ENCODE data around the gene RBMS3.

The RBMS3 gene

DNA sequence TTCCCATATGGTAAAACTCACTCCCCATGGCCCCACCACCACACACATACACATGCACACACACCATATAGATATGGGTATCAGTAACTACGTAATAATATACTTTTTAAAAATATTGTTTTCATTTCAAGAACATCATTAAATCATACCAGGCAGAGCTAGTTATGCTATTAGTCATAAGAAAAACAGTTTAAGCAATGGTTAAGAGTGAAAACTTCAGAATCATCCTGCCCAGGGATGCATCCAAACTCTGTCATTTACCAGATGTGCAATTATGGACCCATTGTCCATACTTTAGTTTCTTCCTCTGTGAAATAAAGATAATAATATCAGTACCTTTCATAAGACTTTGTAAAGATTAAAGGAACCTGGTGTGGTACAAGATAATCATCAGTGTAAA is 608.3 kb downstream of the RBMS3 start:
- DNase-seq (ENCODE audit: low read depth), result peak; percentile 53

DNA sequence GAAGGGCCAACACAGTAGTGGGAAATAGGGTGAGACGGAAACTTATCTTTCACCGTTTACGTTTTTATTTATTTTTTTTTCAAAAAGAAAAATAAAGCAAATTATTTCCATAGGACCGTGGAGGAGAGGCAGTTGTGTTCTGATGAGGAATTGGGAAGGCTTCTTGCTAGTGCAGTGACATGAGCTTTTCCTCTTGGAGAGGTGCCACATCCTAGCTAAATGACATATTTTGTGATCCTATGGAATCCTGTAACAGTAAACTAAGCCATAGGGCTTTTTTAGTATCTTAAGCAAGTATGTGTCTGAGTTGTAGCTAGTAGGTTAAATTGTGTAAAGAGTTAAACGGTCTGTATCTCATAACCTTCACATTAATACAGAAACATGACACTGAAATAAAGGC is 609.9 kb downstream of the RBMS3 start:
- no peak for DNase-seq (ENCODE audit: low read depth)

DNA sequence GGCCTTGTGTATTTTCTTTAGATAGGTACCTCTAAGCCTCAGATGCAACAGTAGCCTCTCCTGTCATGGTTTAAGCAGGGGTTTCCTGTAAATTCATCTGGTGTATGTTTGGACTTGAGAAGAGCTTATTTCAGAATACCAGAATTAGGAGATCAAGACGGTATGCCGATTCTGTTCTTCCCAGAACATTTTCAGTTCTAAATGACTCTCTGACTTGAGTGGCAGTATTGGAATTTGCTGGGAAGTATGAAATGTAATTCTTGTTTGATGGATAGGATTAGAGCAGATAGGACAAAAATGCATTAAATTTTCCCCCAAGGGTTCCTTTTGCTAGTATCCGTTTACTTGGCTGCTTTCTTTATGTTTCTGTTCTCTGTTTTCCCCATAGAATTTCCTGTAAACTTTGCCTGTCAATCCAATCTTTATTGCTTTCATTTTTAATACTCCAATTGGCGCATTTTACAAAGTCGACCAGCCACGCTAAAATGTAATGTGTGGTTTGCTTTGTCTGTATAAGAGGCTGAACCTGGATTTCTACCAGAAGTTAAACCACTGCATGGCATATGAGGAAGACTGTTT is 612.2 kb downstream of the RBMS3 start:
- DNase-seq (ENCODE audit: low read depth), result peak; percentile 7

GRCh38 chr3:29896856-29897255 is 616.0 kb downstream of the RBMS3 start:
- DNase-seq (ENCODE audit: low read depth), result no peak

- DNase-seq (ENCODE audit: low read depth), result no peak
Measured at GRCh38 chr3:29898171-29898965, 617.5 kb downstream of the RBMS3 start.

DNA sequence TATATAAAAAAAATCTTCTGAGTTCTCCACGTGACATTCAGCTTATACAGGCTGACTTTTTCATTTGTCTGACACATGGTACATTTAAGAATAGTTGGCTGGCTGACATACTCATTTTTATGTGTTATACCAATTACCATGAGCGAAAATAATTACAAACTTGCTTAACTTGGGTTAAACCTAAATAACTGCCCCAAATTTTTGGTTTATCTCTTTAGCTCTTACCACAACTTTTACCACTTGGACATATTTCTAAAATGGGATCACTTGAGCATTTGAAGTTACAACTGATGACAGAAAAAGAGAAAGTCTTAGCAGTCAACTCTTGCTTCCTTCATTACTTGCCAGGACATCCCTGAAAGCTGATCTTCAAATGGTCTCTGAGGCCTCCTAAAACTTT is 618.1 kb downstream of the RBMS3 start:
- no peak for DNase-seq (ENCODE audit: low read depth)

DNA sequence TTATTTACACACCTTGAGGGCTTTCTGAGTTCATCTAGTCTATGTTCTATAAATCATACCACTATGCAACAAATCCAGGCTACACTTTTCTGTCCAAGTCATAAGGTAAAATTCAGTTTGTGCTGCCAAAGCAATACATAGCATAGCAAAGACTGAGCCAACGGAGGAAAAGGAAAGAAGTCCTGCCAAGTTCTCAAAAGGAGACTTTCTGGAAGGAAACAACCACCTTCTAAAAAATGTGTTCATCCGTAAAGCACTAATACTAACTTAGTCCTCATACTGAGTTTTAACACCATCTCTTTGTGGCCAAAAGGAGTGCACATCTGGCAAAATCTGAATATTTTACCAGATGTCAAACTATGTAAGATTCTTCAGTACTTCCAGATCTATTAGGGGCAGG is 620.2 kb downstream of the RBMS3 start:
- DNase-seq (ENCODE audit: low read depth), result peak; percentile 15

GRCh38 chr3:29903600-29903999 is 622.7 kb downstream of the RBMS3 start:
- DNase-seq (ENCODE audit: low read depth), result no peak

GRCh38 chr3:29906906-29907305 is 626.0 kb downstream of the RBMS3 start:
- DNase-seq (ENCODE audit: low read depth), result no peak

DNA sequence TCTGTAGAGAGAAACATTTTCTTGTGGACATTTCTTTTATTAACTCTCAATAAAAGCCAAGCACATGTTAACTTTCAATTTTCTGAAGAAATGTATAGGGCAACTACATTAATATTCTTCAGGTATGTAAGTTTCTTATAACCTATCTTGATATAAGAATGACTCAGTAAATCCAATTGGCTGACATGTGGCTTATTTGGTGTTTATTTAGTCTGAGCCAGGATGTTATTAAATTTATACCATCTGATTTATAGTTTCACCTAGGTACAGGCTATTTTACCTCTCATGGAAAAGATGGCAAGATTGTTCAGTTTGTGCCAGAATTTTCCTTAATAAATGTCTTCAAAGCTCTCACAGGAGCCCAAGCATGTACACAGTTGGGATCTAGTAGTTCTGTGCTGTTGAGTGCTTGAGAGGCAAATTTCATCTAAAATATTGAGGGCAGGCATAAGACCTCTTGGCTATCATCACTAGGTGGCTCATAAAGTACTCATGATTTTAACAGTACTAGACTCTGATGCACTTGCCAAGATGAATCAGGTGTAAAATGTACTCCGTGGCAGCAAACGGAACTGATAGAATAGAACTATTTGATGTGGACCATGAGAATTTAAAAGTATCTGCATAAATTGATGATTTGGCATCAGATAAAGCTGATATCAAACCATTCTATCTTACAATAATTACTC is 631.9 kb downstream of the RBMS3 start:
- no peak for DNase-seq (ENCODE audit: low read depth)

DNA sequence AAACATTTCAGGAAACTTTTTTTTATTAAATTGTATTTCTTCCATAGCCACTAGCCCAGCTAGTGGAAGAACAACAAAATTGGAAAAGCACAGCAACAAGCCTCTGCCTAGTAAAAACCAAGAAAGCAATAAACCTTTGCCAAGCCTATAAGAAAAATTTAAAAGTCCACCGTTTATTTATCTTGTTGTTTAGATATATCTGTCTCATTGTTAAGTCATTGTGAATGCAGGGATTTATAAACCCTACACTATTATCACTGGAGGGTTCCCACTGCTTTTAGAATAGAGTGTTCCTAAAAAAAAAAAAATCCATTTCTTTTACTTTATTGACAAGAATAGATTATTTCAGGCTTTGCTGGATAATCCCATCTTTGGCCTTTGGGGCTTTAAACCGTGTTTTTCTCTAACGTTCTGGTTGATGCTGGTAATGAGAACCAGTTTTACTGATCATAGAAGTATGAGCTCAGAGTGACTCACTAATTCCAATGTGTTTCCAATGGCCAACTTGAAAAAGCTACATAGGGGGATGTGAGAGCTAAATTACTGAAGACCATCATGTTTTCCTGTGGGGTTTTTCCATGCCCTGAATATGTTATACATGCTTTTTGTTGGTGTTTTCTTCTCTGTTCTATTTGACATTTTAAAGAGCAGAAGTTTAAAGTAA is 634.1 kb downstream of the RBMS3 start:
- peak; percentile 82 for DNase-seq (ENCODE audit: low read depth)

GRCh38 chr3:29919571-29919970 is 638.7 kb downstream of the RBMS3 start:
- DNase-seq (ENCODE audit: low read depth), result no peak

GRCh38 chr3:29922992-29923746 is 642.3 kb downstream of the RBMS3 start:
- peak; percentile 91 for DNase-seq (ENCODE audit: low read depth)

DNA sequence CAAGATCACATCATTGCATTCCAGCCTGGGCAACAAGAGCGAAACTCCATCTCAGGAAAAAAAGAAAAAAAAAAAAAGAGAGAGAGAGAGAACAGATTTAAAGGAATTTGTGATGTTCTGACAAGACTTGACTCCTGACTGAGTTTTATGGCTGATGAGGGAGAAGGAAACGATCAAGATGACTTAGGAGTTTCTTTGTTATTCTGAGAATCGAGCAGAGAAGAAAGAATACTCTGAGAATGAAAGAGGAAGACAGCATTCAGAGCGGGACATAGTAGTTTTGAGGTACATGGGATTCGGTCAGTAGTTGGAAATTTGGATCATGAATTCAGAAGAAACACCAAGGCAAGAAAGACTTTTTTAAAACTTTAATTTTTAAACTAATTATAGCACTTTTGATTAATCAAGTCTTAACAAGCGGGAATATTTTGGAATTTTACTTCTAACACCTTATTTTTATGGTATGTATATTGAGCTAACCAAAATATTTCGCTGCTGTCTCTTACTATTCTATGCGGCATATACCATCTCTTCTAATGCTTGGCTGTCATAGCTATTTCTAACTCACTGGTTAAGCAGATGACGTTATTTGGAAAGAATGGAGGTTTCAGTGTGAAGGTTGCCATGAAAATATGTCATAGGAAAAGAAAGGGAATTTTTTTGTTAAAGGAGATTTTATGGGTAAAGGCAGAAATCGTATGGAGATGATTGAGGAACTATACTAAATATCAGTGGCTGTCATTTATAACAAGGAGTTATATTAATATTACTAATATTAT is 644.1 kb downstream of the RBMS3 start:
- no peak for DNase-seq (ENCODE audit: low read depth)

- no peak for DNase-seq (ENCODE audit: low read depth)
Measured at GRCh38 chr3:29926378-29926777, 645.5 kb downstream of the RBMS3 start.

- no peak for DNase-seq (ENCODE audit: low read depth)
Measured at GRCh38 chr3:29932696-29933325, 651.9 kb downstream of the RBMS3 start.

DNA sequence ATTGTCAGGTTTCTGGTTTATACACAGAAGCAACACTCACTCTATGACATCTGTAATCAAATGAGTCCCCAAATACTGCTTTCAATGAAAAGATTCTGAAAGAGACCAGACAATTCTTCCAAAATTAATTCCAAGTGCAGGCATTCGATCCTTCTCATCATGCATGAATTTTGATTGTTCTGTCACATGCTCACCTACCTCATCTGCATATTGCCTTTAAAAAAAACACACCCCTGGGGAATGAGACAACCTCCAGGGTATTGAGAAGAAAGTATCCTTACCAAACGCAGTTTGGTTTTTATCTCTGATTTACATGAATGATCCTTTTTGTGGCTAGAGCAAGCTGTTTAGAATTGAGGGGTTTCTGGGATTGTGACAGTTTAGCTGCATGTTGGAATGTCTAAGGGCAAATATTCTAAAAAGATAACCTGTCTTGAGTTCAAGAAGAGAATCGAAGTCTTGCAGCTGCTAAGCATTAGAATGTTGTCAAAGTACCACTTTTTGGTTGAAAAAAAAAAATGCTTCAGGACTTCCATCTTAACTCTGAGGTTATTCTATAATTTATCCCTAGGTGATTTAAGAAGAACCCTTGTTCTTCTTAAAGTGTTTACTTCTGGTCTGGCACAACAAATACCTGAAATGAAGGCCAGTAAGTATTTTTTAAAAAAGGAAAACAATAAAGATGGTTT is 653.1 kb downstream of the RBMS3 start:
- no peak for DNase-seq (ENCODE audit: low read depth)

DNA sequence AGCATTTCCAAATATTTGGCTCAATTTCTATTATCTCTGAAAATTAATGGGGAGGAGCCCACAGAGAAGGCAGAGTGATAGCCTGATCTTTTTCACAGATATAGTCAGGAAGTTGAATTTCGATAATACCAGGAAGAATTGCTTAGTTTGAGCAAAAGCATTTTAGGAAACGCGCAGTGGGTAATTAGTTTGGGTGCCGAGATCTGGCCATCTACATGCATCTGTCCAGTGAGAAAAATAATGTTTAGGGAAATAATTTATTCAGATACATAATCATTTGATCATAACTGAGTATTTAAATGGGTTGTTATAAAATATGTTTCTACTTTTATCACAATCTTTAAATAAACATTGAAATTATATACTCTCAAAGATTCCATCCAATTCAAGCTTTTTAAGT is 653.9 kb downstream of the RBMS3 start:
- no peak for DNase-seq (ENCODE audit: low read depth)

DNA sequence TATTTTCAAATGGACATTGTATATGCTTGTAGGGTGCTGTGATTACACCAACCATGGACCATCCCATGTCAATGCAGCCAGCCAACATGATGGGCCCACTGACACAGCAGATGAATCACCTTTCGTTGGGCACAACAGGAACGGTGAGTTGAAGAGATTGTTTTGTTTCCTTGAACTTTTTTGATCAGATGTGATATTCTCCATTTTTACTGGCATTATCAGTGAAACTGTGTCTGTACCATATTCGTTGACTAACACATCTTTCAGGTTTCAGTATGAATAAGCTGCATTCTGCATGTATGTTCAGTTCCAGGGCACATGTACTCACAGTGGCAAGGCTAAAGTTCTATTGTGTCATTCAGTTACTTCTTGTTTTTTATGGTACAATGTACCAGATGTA is 655.2 kb downstream of the RBMS3 start:
- no peak for DNase-seq (ENCODE audit: low read depth)

- DNase-seq (ENCODE audit: low read depth), result no peak
Measured at GRCh38 chr3:29936766-29937165, 655.9 kb downstream of the RBMS3 start.
